DMS53 (cell line): ENCODE data around the gene ZNF692.

Source experiments
- DNase-seq: peaks from one replicate; lab custom pipeline; 2025; lab: John Stamatoyannopoulos, UW

ZNF692 gene

GRCh38 chr1:248824701-248825100 lies 34.2 kb downstream of the ZNF692 start:
- no peak for DNase-seq

- DNase-seq, result no peak
Measured at GRCh38 chr1:248824301-248824700, 34.6 kb downstream of the ZNF692 start.

- no peak for DNase-seq
Measured at GRCh38 chr1:248823517-248824001, 35.3 kb downstream of the ZNF692 start.

- DNase-seq, result no peak
Measured at GRCh38 chr1:248822148-248823032, 36.5 kb downstream of the ZNF692 start.

GRCh38 chr1:248821641-248822040 lies 37.2 kb downstream of the ZNF692 start:
- DNase-seq, result no peak

GRCh38 chr1:248821101-248821500 lies 37.8 kb downstream of the ZNF692 start:
- no peak for DNase-seq

- DNase-seq, result no peak
Measured at GRCh38 chr1:248820041-248820585, 38.8 kb downstream of the ZNF692 start.

- no peak for DNase-seq
Measured at GRCh38 chr1:248818505-248819374, 40.1 kb downstream of the ZNF692 start.

GRCh38 chr1:248817065-248817464 lies 41.8 kb downstream of the ZNF692 start:
- no peak for DNase-seq

- DNase-seq, result no peak
Measured at GRCh38 chr1:248816042-248816851, 42.6 kb downstream of the ZNF692 start.

GRCh38 chr1:248815407-248816034 lies 43.4 kb downstream of the ZNF692 start:
- no peak for DNase-seq

- no peak for DNase-seq
Measured at GRCh38 chr1:248814351-248814750, 44.5 kb downstream of the ZNF692 start.

GRCh38 chr1:248813546-248813945 lies 45.3 kb downstream of the ZNF692 start:
- no peak for DNase-seq

GRCh38 chr1:248812736-248813425 lies 46.0 kb downstream of the ZNF692 start:
- no peak for DNase-seq

- peak; percentile 31 for DNase-seq
Measured at GRCh38 chr1:248811514-248812490, 47.1 kb downstream of the ZNF692 start.

GRCh38 chr1:248810727-248811513 lies 48.0 kb downstream of the ZNF692 start:
- DNase-seq, result no peak

GRCh38 chr1:248810000-248810726 lies 48.7 kb downstream of the ZNF692 start:
- no peak for DNase-seq

GRCh38 chr1:248808876-248809275 lies 50.0 kb downstream of the ZNF692 start:
- DNase-seq, result no peak
